ENCODE data around the gene SAMD5. TPM values are rescaled to one million over a fixed set of nuclear protein-coding genes. Genes with fewer than 3 reads are reported as not detected.

Gene SAMD5
- total and polyA plus RNA-seq, 10 of the 15 experiments (the other 5 are each of a cell fraction or from before 2014, with no cell fraction given), result 0.01 to 0.23 (median 0.05) TPM; not detected in 5

GRCh38 chr6:147577488-147577887 is 69.0 kb downstream of the SAMD5 start:
- BruUV-seq (replicated peaks), result no TSS peak
- CTCF ChIA-PET, result interaction anchor here (0.9 kb wide), 1 partner anchor 11 kb away, joined by 3 read pairs; no protein-coding TSS in a partner anchor
- intact Hi-C loops (cut with micrococcal nuclease; ENCODE audit: unreplicated experiment), result no loop called here
- H3K9ac ChIP-seq (ENCODE audit: control insufficient read depth, insufficient read depth, low read length), result no peak overlapping the region
- POLR2A ChIA-PET, result no interaction called here
- DNase-seq (ENCODE audit: low read depth, low spot score), result no peak
- ATAC-seq, result no peak
- H4K20me1 ChIP-seq (ENCODE audit: control insufficient read depth, insufficient read depth), result no peaks in the 10 kb centered on the region
- TF ChIP-seq, protein P1, sequence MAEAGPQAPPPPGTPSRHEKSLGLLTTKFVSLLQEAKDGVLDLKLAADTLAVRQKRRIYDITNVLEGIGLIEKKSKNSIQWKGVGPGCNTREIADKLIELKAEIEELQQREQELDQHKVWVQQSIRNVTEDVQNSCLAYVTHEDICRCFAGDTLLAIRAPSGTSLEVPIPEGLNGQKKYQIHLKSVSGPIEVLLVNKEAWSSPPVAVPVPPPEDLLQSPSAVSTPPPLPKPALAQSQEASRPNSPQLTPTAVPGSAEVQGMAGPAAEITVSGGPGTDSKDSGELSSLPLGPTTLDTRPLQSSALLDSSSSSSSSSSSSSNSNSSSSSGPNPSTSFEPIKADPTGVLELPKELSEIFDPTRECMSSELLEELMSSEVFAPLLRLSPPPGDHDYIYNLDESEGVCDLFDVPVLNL (IDR thresholded peaks at IDR 0.05; ENCODE audit: low read depth, low read length), result no peak
- TF ChIP-seq YBX1 (IDR thresholded peaks at IDR 0.05), result no peak
- no peak for TF ChIP-seq ESRRA (IDR thresholded peaks at IDR 0.05; ENCODE audit: low read length)
- no peak for TF ChIP-seq HDGF (IDR thresholded peaks at IDR 0.05)
- no peak for TF ChIP-seq CEBPZ (IDR thresholded peaks at IDR 0.05; ENCODE audit: low read depth, low read length)
- no peak for TF ChIP-seq POLR2AphosphoS5 (IDR thresholded peaks at IDR 0.05; ENCODE audit: low read length)
- no peak for TF ChIP-seq CREB1 (IDR thresholded peaks at IDR 0.05; ENCODE audit: low read depth)
- no peak for TF ChIP-seq RCOR1 (conservative IDR thresholded peaks at IDR 0.05; ENCODE audit: low read depth, low read length)
- TF ChIP-seq, protein P2, sequence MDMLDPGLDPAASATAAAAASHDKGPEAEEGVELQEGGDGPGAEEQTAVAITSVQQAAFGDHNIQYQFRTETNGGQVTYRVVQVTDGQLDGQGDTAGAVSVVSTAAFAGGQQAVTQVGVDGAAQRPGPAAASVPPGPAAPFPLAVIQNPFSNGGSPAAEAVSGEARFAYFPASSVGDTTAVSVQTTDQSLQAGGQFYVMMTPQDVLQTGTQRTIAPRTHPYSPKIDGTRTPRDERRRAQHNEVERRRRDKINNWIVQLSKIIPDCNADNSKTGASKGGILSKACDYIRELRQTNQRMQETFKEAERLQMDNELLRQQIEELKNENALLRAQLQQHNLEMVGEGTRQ (IDR thresholded peaks at IDR 0.05; ENCODE audit: borderline replicate concordance, low read depth, low read length), result no peak
- no peak for TF ChIP-seq CBX5 (IDR thresholded peaks at IDR 0.05; ENCODE audit: low read depth)
- TF ChIP-seq, protein P3, sequence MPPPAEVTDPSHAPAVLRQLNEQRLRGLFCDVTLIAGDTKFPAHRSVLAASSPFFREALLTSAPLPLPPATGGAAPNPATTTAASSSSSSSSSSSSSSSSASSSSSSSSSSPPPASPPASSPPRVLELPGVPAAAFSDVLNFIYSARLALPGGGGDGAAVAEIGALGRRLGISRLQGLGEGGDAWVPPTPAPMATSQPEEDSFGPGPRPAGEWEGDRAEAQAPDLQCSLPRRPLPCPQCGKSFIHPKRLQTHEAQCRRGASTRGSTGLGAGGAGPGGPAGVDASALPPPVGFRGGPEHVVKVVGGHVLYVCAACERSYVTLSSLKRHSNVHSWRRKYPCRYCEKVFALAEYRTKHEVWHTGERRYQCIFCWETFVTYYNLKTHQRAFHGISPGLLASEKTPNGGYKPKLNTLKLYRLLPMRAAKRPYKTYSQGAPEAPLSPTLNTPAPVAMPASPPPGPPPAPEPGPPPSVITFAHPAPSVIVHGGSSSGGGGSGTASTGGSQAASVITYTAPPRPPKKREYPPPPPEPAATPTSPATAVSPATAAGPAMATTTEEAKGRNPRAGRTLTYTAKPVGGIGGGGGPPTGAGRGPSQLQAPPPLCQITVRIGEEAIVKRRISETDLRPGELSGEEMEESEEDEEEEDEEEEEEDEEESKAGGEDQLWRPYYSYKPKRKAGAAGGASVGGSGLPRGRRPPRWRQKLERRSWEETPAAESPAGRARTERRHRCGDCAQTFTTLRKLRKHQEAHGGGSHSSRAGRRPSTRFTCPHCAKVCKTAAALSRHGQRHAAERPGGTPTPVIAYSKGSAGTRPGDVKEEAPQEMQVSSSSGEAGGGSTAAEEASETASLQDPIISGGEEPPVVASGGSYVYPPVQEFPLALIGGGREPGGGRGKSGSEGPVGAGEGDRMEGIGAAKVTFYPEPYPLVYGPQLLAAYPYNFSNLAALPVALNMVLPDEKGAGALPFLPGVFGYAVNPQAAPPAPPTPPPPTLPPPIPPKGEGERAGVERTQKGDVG (CRISPR knock-in tag; IDR thresholded peaks at IDR 0.05), result no peak
- in situ Hi-C loops (cut with MboI), result no loop called here
- H3K4me1 ChIP-seq (ENCODE audit: control insufficient read depth, insufficient read depth, low read length), result no peaks in the 10 kb centered on the region
- no peak overlapping the region for H3K4me3 ChIP-seq
- no peak overlapping the region for H2AFZ ChIP-seq (ENCODE audit: control insufficient read depth, low read depth, low read length)
- SMC1A ChIA-PET (ENCODE audit: uncharacterized antibody, unreplicated experiment), result interaction anchor here (0.6 kb wide), 1 partner anchor 517 kb away, joined by 3 read pairs; no protein-coding TSS in a partner anchor
- no peak overlapping the region for H3K4me2 ChIP-seq (ENCODE audit: control insufficient read depth, insufficient read depth)
- RAD21 ChIA-PET (ENCODE audit: unreplicated experiment), result no interaction called here
- H3K36me3 ChIP-seq (ENCODE audit: control insufficient read depth in 2 of 2, insufficient read depth in 2 of 2, low read length in 1 of 2), result no peaks in the 10 kb centered on the region
- H3K79me2 ChIP-seq (ENCODE audit: control insufficient read depth, insufficient read depth, low read length), result no peaks in the 10 kb centered on the region
- no peaks in the 10 kb centered on the region for H3K27me3 ChIP-seq (replicated peaks in 1 of 2; ENCODE audit: control insufficient read depth in 2 of 2, insufficient read depth in 2 of 2, low read length in 1 of 2)
- H3K27ac ChIP-seq (ENCODE audit: control insufficient read depth, insufficient read depth), result no peak overlapping the region
- no peaks in the 10 kb centered on the region for H3K9me3 ChIP-seq (replicated peaks; ENCODE audit: control insufficient read depth, insufficient read depth, low read length)
- FAIRE-seq, result no peak
